Mesendoderm (in vitro differentiated cells): ENCODE results near the gene LSM14B.

Experiments
- DNase-seq: peaks from one replicate; pipeline ENCODE4 v3.0.0; 2013
- H2AK5ac ChIP-seq: 2 replicates; pipeline ENCODE4 v1.6.1; 2013; ENCODE audit warnings: low read length, inconsistent platforms
- H2BK120ac ChIP-seq: 2 replicates; pipeline ENCODE4 v1.6.1; 2013; ENCODE audit warnings: low read depth, mild to moderate bottlenecking, low read length, moderate library complexity, mixed read lengths
- H2BK15ac ChIP-seq: replicated peaks from 2 replicates; pipeline ENCODE4 v1.6.1; 2013; ENCODE audit warnings: low read depth, mild to moderate bottlenecking, moderate library complexity
- H2BK5ac ChIP-seq: 2 replicates; pipeline ENCODE4 v1.6.1; 2013; ENCODE audit warnings: low read length, inconsistent platforms
- H3K18ac ChIP-seq: 2 replicates; pipeline ENCODE4 v1.6.1; 2013; ENCODE audit warnings: mild to moderate bottlenecking, low read length, mixed read lengths
- H3K23ac ChIP-seq: one replicate; pipeline ENCODE4 v1.6.1; 2013; ENCODE audit warnings: low read length
- H3K27ac ChIP-seq: 2 replicates; pipeline ENCODE4 v1.5.1; 2013; ENCODE audit warnings: low read depth, mild to moderate bottlenecking, inconsistent platforms, low read length, moderate library complexity
- H3K27me3 ChIP-seq: 2 replicates; pipeline ENCODE4 v1.6.1; 2013; ENCODE audit warnings: low read length, control low read depth, mild to moderate bottlenecking, inconsistent platforms; ENCODE audit not compliant: insufficient read depth, poor library complexity
- H3K36me3 ChIP-seq: 2 replicates; pipeline ENCODE4 v1.6.1; 2013; ENCODE audit warnings: low read length, inconsistent platforms; ENCODE audit not compliant: control insufficient read depth, insufficient read depth
- H3K4ac ChIP-seq: one replicate; pipeline ENCODE4 v1.6.1; 2013; ENCODE audit warnings: low read depth, mild to moderate bottlenecking, low read length, moderate library complexity
- H3K4me1 ChIP-seq: 2 replicates; pipeline ENCODE4 v1.6.1; 2013; ENCODE audit warnings: low read depth, low read length, inconsistent platforms; ENCODE audit not compliant: control insufficient read depth
- H3K4me2 ChIP-seq: 2 replicates; pipeline ENCODE4 v1.6.1; 2013; ENCODE audit warnings: low read length
- H3K4me3 ChIP-seq: 2 replicates; pipeline ENCODE4 v1.5.1; 2013; ENCODE audit warnings: mild to moderate bottlenecking, low read length
- H3K56ac ChIP-seq: one replicate; pipeline ENCODE4 v1.6.1; 2013; ENCODE audit warnings: low read length
- H3K79me1 ChIP-seq: 2 replicates; pipeline ENCODE4 v1.6.1; 2013; ENCODE audit warnings: low read length, inconsistent platforms
- H3K79me2 ChIP-seq: 2 replicates; pipeline ENCODE4 v1.6.1; 2013; ENCODE audit warnings: mild to moderate bottlenecking, low read length; ENCODE audit not compliant: control insufficient read depth, insufficient read depth
- H3K9ac ChIP-seq: 2 replicates; pipeline ENCODE4 v1.6.1; 2013; ENCODE audit warnings: low read length, inconsistent platforms
- H4K5ac ChIP-seq: one replicate; pipeline ENCODE4 v1.6.1; 2013; ENCODE audit warnings: low read length
- H4K8ac ChIP-seq: one replicate; pipeline ENCODE4 v1.6.1; 2013; ENCODE audit warnings: low read depth, mild to moderate bottlenecking, control low read depth, low read length, moderate library complexity
- WGBS: extraction: QIAGEN DNeasy Blood & Tissue Kit; methylation state at CpG from one replicate; pipeline ENCODE4 v1.1.7; 2013; ENCODE audit warnings: low lambda C conversion rate, missing lambda C conversion rate; ENCODE audit not compliant: insufficient coverage; ENCODE audit errors: extremely low coverage; 5-methylcytosine and 5-hydroxymethylcytosine counted together

The LSM14B gene

DNA sequence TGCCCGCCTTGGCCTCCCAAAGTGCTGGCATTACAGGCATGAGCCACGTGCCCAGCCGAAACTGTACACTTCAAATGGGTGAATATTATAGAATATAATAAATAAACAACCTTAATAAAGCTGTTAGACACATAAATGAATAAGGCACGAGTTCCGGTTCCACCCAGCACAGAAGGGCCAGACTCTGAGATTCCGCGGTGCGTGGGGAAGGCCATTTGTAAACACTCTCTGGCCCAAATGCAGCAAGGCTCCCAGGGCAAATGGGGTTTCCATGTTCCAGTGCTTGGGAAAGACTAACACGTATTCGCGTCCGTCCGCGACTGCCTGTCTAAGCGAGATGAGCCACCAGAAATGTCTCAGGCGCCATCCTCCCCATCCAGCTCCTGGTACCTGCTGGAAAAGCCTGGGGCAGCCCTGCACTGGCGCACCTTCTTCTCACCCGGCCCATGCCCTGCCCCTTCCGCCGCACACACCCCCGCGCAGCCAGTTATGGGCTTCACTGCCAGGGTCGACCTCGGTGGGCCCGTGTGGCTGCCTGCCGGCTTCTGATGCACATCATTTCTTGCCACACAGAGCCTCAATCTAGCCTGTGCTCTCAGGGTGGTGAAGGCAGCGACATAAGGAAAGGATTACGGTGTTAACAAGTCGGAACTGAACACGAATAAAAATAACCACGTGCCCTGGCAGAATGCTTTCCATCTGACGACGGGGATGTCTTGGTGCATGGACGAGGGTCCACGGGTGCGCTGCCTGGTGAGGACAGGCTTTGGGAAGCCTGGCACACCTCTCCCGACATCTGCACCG lies 5.5 kb upstream of the LSM14B start:
- Histone ChIP-seq H3K4me1 (no peaks in the 10 kb centered on the region), H2BK5ac (no peak overlapping the region), H2BK120ac (no peak overlapping the region), H4K5ac (no peak overlapping the region), H3K56ac (no peak overlapping the region), H3K79me1 (no peaks in the 10 kb centered on the region), H2AK5ac (no peak overlapping the region), H3K9ac (no peak overlapping the region), H3K27me3 (no peaks in the 10 kb centered on the region), H3K27ac (no peak overlapping the region), H3K36me3 (no peaks in the 10 kb centered on the region), H4K8ac (no peak overlapping the region), H3K79me2 (no peaks in the 10 kb centered on the region), H3K23ac (no peak overlapping the region), H3K4ac (no peak overlapping the region), H2BK15ac (no peak overlapping the region), H3K4me2 (no peak overlapping the region), H3K18ac (no peak overlapping the region), H3K4me3 (no peak overlapping the region)
- no peak for DNase-seq
- no CpG with 5 or more reads among the region's 38 CpGs for WGBS

DNA sequence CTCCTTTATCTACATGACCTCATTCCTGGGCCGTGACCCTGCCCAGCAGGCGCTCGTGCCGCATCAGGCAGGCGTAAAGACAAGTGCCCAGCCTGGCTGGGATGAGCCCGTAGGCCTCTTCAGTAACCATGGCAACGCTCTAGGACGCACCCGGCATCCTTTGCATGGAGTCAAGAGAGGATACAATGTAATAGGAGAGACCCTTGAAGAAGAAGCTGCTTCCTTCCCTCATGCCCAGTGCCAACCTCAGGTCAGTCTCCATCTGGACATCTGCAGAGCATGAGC lies 5.0 kb upstream of the LSM14B start:
- Histone ChIP-seq H3K23ac (no peak overlapping the region), H3K36me3 (no peaks in the 10 kb centered on the region), H3K56ac (no peak overlapping the region), H3K79me1 (no peaks in the 10 kb centered on the region), H3K4me2 (no peak overlapping the region), H2AK5ac (no peak overlapping the region), H4K5ac (no peak overlapping the region), H3K9ac (no peak overlapping the region), H2BK120ac (no peak overlapping the region), H2BK5ac (no peak overlapping the region), H3K4ac (no peak overlapping the region), H3K79me2 (no peaks in the 10 kb centered on the region), H3K4me1 (no peaks in the 10 kb centered on the region), H3K27ac (no peak overlapping the region), H3K4me3 (no peak overlapping the region), H2BK15ac (no peak overlapping the region), H3K27me3 (no peaks in the 10 kb centered on the region), H4K8ac (no peak overlapping the region), H3K18ac (no peak overlapping the region)
- DNase-seq = peak; percentile 86
- no CpG with 5 or more reads among the region's 9 CpGs for WGBS

DNA sequence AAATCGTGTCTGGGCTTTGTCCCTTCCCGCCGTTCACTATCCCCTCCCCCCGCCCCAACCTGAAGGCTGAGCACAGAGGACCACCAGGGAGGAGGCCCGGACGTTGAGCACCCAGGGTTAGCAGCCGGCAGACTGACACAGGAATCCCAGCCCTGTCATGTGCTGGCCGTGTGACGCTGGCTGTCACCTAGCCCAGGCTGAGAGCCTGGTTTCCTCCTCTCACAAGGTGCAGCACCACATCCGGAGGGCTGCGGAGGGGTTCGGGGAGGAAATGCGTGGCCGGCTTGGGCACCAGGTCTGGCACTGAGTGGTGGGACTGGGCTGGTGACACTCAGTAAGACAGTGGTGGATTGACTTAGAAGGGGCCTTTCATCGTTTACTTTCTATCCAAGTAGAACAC lies 4.6 kb upstream of the LSM14B start:
- no peak overlapping the region for H4K8ac ChIP-seq
- no peak overlapping the region for H2BK15ac ChIP-seq
- H3K4ac ChIP-seq = no peak overlapping the region
- no peak for DNase-seq
- no peak overlapping the region for H2AK5ac ChIP-seq
- no peak overlapping the region for H3K4me3 ChIP-seq
- no peaks in the 10 kb centered on the region for H3K79me1 ChIP-seq
- H3K56ac ChIP-seq = no peak overlapping the region
- H3K27ac ChIP-seq = no peak overlapping the region
- no peak overlapping the region for H4K5ac ChIP-seq
- H2BK120ac ChIP-seq = no peak overlapping the region
- H3K4me1 ChIP-seq = no peaks in the 10 kb centered on the region
- no CpG with 5 or more reads among the region's 15 CpGs for WGBS
- H3K9ac ChIP-seq = no peak overlapping the region
- H3K36me3 ChIP-seq = no peaks in the 10 kb centered on the region
- H3K4me2 ChIP-seq = no peak overlapping the region
- H3K23ac ChIP-seq = no peak overlapping the region
- H3K79me2 ChIP-seq = no peaks in the 10 kb centered on the region
- no peak overlapping the region for H2BK5ac ChIP-seq
- H3K27me3 ChIP-seq = no peaks in the 10 kb centered on the region
- H3K18ac ChIP-seq = no peak overlapping the region

DNA sequence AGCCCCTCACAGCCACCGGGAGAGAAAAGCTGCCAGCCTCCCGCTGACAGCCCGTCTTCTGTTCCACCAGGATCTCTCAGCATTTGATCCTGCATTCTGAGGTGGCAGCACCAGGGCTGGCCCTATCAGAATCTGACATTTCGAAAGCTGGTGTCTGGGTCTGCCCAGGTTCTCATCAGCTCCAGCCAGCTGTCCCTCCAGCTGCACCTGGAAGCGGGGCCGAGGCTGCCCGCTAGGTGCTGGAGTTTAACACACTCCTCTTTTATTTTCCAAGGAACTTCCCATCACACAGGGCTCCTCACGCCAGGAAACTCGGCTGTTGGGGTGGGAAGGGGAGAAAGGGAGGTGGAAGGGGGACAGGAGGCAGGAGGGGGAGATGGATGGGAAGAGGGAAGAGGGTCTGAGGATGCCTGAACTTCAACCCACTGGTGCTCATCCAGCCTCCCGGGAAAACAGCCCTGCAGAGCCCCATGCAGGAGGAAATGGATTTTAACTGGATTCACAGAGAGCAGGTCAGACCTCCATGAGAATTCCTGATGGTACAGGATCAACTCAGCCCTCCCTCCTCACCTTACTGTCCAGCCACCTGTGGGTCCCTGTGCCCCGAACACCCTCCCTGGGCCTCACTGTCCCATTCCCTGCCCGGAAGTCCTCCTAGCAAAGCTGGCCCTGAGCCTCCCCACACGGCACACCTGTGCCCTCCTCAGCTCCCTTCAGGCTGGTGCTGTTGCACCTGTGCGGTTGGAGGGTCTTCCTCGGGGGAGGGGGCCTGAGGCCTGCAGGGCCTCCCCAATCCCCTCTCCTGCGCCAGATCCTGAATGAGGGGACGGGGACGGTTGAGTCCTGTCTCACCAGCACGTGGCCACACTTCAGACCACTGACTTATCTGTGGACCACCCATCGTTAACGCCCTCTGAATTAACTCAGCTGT lies 3.9 kb upstream of the LSM14B start:
- H3K23ac ChIP-seq = no peak overlapping the region
- H2BK5ac ChIP-seq = no peak overlapping the region
- H3K18ac ChIP-seq = no peak overlapping the region
- H3K4me2 ChIP-seq = no peak overlapping the region
- DNase-seq = no peak
- no peak overlapping the region for H3K27ac ChIP-seq
- H2BK120ac ChIP-seq = no peak overlapping the region
- H3K36me3 ChIP-seq = no peaks in the 10 kb centered on the region
- peaks cover 2% of the 10 kb centered on the region for H3K79me1 ChIP-seq
- H3K9ac ChIP-seq = no peak overlapping the region
- H4K5ac ChIP-seq = no peak overlapping the region
- H2AK5ac ChIP-seq = no peak overlapping the region
- no peak overlapping the region for H3K4me3 ChIP-seq
- no peak overlapping the region for H4K8ac ChIP-seq
- WGBS = no CpG with 5 or more reads among the region's 21 CpGs
- H3K56ac ChIP-seq = no peak overlapping the region
- peaks cover 4% of the 10 kb centered on the region for H3K79me2 ChIP-seq
- H3K4me1 ChIP-seq = no peaks in the 10 kb centered on the region
- no peaks in the 10 kb centered on the region for H3K27me3 ChIP-seq
- no peak overlapping the region for H3K4ac ChIP-seq
- no peak overlapping the region for H2BK15ac ChIP-seq

DNA sequence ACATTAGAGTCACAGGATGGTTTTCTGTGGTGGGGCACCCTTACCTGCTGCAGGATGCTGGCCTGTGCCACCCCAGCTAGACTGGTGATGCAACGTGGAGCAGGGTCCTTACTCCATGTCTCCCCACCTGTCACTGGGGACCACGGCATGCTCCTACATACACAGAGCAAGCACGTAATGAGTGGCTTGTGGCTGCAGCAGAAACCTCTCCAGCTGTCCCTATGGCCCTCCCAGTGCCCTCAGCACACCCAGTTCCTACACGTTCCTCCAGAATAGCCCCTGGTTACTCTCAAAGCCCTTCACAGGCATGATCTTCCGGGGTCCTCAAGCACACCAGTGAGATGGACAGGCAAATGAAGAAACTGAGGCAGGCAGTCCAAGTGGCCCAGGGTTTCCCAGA lies 3.2 kb upstream of the LSM14B start:
- no peak overlapping the region for H3K23ac ChIP-seq
- peaks cover 10% of the 10 kb centered on the region for H3K79me2 ChIP-seq
- no peak overlapping the region for H2AK5ac ChIP-seq
- no peak overlapping the region for H3K27ac ChIP-seq
- H3K27me3 ChIP-seq = no peaks in the 10 kb centered on the region
- no CpG with 5 or more reads among the region's 5 CpGs for WGBS
- H2BK5ac ChIP-seq = no peak overlapping the region
- no peak overlapping the region for H2BK15ac ChIP-seq
- no peak for DNase-seq
- H4K8ac ChIP-seq = no peak overlapping the region
- H3K56ac ChIP-seq = no peak overlapping the region
- peaks cover 9% of the 10 kb centered on the region for H3K79me1 ChIP-seq
- H3K4me2 ChIP-seq = no peak overlapping the region
- no peak overlapping the region for H3K9ac ChIP-seq
- H3K36me3 ChIP-seq = no peaks in the 10 kb centered on the region
- H3K4me1 ChIP-seq = peaks cover 3% of the 10 kb centered on the region
- no peak overlapping the region for H2BK120ac ChIP-seq
- H4K5ac ChIP-seq = no peak overlapping the region
- no peak overlapping the region for H3K18ac ChIP-seq
- no peak overlapping the region for H3K4me3 ChIP-seq
- no peak overlapping the region for H3K4ac ChIP-seq
